Astrocyte of the cerebellum (primary cell): ENCODE data around the gene LCE1A.

Experiments used
- DNase-seq: peaks from one replicate; pipeline ENCODE4 v3.0.0-alpha.2; 2011; ENCODE audit warnings: low read depth
- H3K4me3 ChIP-seq: 2 replicates; pipeline ENCODE4 v1.5.1; 2011; ENCODE audit warnings: mild to moderate bottlenecking, low read depth, low read length, moderate library complexity
- CTCF ChIP-seq: IDR thresholded peaks from 2 replicates; pipeline ENCODE4 v1.5.1; 2012; ENCODE audit warnings: low read length, low read depth, moderate library complexity, mild to moderate bottlenecking; ENCODE audit errors: missing control alignments
- in situ Hi-C: cut with HindIII; loops from 2 replicates; pipeline ENCODE4 v1.10.0; 2017; ENCODE audit warnings: low sequenced_read_pairs

The LCE1A gene

GRCh38 chr1:152842556-152842955, 15.3 kb downstream of the LCE1A start, which contains the start of gene LCE6A:
Gene LCE6A (plus strand): TSS chr1:152842856. CDS start chr1:152843521, 665 bp downstream.
- in situ Hi-C loops: no loop called here

GRCh38 chr1:152855661-152856060, 28.4 kb downstream of the LCE1A start:
- H3K4me3 ChIP-seq: no peak overlapping the region
- DNase-seq: no peak
- no peak for TF ChIP-seq CTCF
- in situ Hi-C loops: no loop called here

More at GRCh38 chr1:152842556-152842955, 15.3 kb downstream of the LCE1A start, which contains the start of gene LCE6A:
- H3K4me3 ChIP-seq: no peak within 1 kb of the TSS
- TF ChIP-seq CTCF: no peak
- DNase-seq: no peak

- in situ Hi-C loops: no loop called here
- TF ChIP-seq CTCF: no peak
These were observed 30.8 kb downstream of the LCE1A start for GRCh38 chr1:152858062-152858461.

GRCh38 chr1:152859696-152860095, 32.4 kb downstream of the LCE1A start, which contains the start of gene LCE7A:
Gene LCE7A (plus strand): TSS chr1:152859996. CDS start chr1:152860698, 702 bp downstream.
- no peak for TF ChIP-seq CTCF
- no peak within 1 kb of the TSS for H3K4me3 ChIP-seq
- in situ Hi-C loops: no loop called here
- no peak for DNase-seq

More at GRCh38 chr1:152858062-152858461, 30.8 kb downstream of the LCE1A start:
- DNase-seq: no peak
- H3K4me3 ChIP-seq: no peak overlapping the region

- in situ Hi-C loops: no loop called here
- TF ChIP-seq CTCF: no peak
- H3K4me3 ChIP-seq: no peak overlapping the region
- DNase-seq: no peak
These were observed 32.9 kb downstream of the LCE1A start for GRCh38 chr1:152860129-152860528.

- in situ Hi-C loops: no loop called here
- no peak for DNase-seq
- no peak for TF ChIP-seq CTCF
These were observed 34.1 kb downstream of the LCE1A start for GRCh38 chr1:152861374-152861773.

More at GRCh38 chr1:152861374-152861773, 34.1 kb downstream of the LCE1A start:
- H3K4me3 ChIP-seq: no peak overlapping the region
